K562 (cell line): ENCODE data around the gene KAZN. TPM values are rescaled to one million over a fixed set of nuclear protein-coding genes. Genes with fewer than 3 reads are reported as not detected.
A peak's percentile ranks its signal among the peaks of the same experiment; 100 is the strongest.

Experiments used
- ATF7 ChIP-seq: fragments of 450-650 bp; IDR thresholded peaks from 2 replicates; pipeline ENCODE4 v1.7.1; 2014; ENCODE audit warnings: mild to moderate bottlenecking, moderate library complexity
- BHLHE40 ChIP-seq: IDR thresholded peaks from 2 replicates; pipeline ENCODE4 v1.6.1; 2011; ENCODE audit warnings: low read length, improper control_type of control experiment
- DMBX1 ChIP-seq: fragments of 250-450 bp; sonication (Bioruptor Pico); IDR thresholded peaks from 2 replicates; pipeline ENCODE4 v1.8.0; 2022; ENCODE audit warnings: inconsistent platforms, mild to moderate bottlenecking, moderate library complexity, borderline replicate concordance
- EHMT2 ChIP-seq: fragments of 450-650 bp; IDR thresholded peaks from 2 replicates; pipeline ENCODE4 v1.6.1; 2018; ENCODE audit warnings: antibody characterized with exemption
- ETV6 ChIP-seq, 3 experiments: fragments of 150-350 bp in 1 of 3; sonication (generic) in 1 of 3; formaldehyde crosslinking in 1 of 3; IDR thresholded peaks; 2 replicates each; pipeline versions ENCODE4 v1.6.1 to v1.8.0; 2014 to 2022; ENCODE audit warnings: borderline replicate concordance in 2 of 3, low read depth in 2 of 3, antibody characterized with exemption in 1 of 3, low read length in 1 of 3, mild to moderate bottlenecking in 1 of 3, missing genetic modification reagents in 1 of 3
- GABPA ChIP-seq: fragments of 200-800 bp; sonication (Bioruptor generic); conservative IDR thresholded peaks from 2 replicates; pipeline ENCODE4 v1.6.1; 2016; ENCODE audit warnings: low read depth, missing genetic modification characterization, missing compliant biosample characterization
- GABPB1 ChIP-seq: sonication (generic); formaldehyde crosslinking; IDR thresholded peaks from 2 replicates; pipeline ENCODE4 v1.8.0; 2022; ENCODE audit warnings: mild to moderate bottlenecking, missing genetic modification reagents
- GTF2E2 ChIP-seq: fragments of 200-800 bp; sonication (Bioruptor generic); IDR thresholded peaks from 2 replicates; pipeline ENCODE4 v1.6.1; 2016; ENCODE audit warnings: missing genetic modification characterization, missing compliant biosample characterization
- GTF2F1 ChIP-seq: IDR thresholded peaks from 2 replicates; pipeline ENCODE4 v1.6.1; 2011; ENCODE audit warnings: low read depth, low read length, improper control_type of control experiment
- HNRNPLL ChIP-seq: fragments of 200-400 bp; formaldehyde crosslinking; IDR thresholded peaks from 2 replicates; pipeline ENCODE4 v1.6.1; 2017; ENCODE audit warnings: low read length, low read depth, mild to moderate bottlenecking; ENCODE audit not compliant: poor library complexity, severe bottlenecking
- ILF3 ChIP-seq: fragments of 450-650 bp; IDR thresholded peaks from 2 replicates; pipeline ENCODE4 v1.6.1; 2018; ENCODE audit warnings: antibody characterized with exemption, mild to moderate bottlenecking, moderate library complexity, borderline replicate concordance
- LCOR ChIP-seq: sonication (generic); formaldehyde crosslinking; IDR thresholded peaks from 2 replicates; pipeline ENCODE4 v1.8.0; 2022; ENCODE audit warnings: mild to moderate bottlenecking, missing genetic modification reagents
- MTA3 ChIP-seq: fragments of 450-650 bp; formaldehyde crosslinking; IDR thresholded peaks from 2 replicates; pipeline ENCODE4 v1.6.1; 2017; ENCODE audit warnings: mild to moderate bottlenecking, borderline replicate concordance
- NFRKB ChIP-seq: fragments of 450-650 bp; IDR thresholded peaks from 2 replicates; pipeline ENCODE4 v1.6.1; 2016; ENCODE audit warnings: low read depth
- RBM14 ChIP-seq: fragments of 200-400 bp; formaldehyde crosslinking; IDR thresholded peaks from 2 replicates; pipeline ENCODE4 v1.6.1; 2018; ENCODE audit warnings: low read depth, mild to moderate bottlenecking, low read length, moderate library complexity, borderline replicate concordance; ENCODE audit not compliant: insufficient read depth
- RNF2 ChIP-seq: sonication (generic); IDR thresholded peaks from 2 replicates; pipeline ENCODE4 v1.6.1; 2016
- SMAD1 ChIP-seq: fragments of 150-350 bp; IDR thresholded peaks from 2 replicates; pipeline ENCODE4 v1.6.1; 2014; ENCODE audit warnings: low read length, low read depth; ENCODE audit not compliant: partially characterized antibody
- SMAD4 ChIP-seq: fragments of 250-450 bp; sonication (Bioruptor Pico); conservative IDR thresholded peaks from 2 replicates; pipeline ENCODE4 v1.8.0; 2021; ENCODE audit warnings: inconsistent platforms, mild to moderate bottlenecking, moderate library complexity
- SMARCB1 ChIP-seq: IDR thresholded peaks from 2 replicates; pipeline ENCODE4 v1.6.1; 2011; ENCODE audit warnings: improper control_type of control experiment, low read depth; ENCODE audit not compliant: insufficient read length
- TAF9B ChIP-seq: fragments of 450-650 bp; IDR thresholded peaks from 2 replicates; pipeline ENCODE4 v1.6.1; 2018; ENCODE audit warnings: mild to moderate bottlenecking; ENCODE audit not compliant: partially characterized antibody
- TBP ChIP-seq: optimal IDR thresholded peaks from 2 replicates; pipeline ENCODE3; 2011; ENCODE audit warnings: low read depth, low read length, improper control_type of control experiment
- THRA ChIP-seq: fragments of 450-650 bp; IDR thresholded peaks from 2 replicates; pipeline ENCODE4 v1.6.1; 2017; ENCODE audit warnings: mild to moderate bottlenecking, moderate library complexity
- TRIM28 ChIP-seq: fragments of 450-650 bp; IDR thresholded peaks from 2 replicates; pipeline ENCODE4 v1.6.1; 2017
- XRCC5 ChIP-seq: fragments of 200-400 bp; formaldehyde crosslinking; IDR thresholded peaks from 2 replicates; pipeline ENCODE4 v1.6.1; 2017; ENCODE audit warnings: low read depth, mild to moderate bottlenecking, low read length
- ZNF165 ChIP-seq: fragments of 250-450 bp; sonication (Bioruptor Pico); IDR thresholded peaks from 2 replicates; pipeline ENCODE4 v1.4.0; 2020; ENCODE audit warnings: borderline replicate concordance
- ZNF23 ChIP-seq: fragments of 250-450 bp; sonication (Bioruptor Pico); IDR thresholded peaks from 2 replicates; pipeline ENCODE4 v1.4.0; 2020; ENCODE audit warnings: mild to moderate bottlenecking
- ZNF316 ChIP-seq: fragments of 450-650 bp; IDR thresholded peaks from 2 replicates; pipeline ENCODE4 v1.6.1; 2016
- ZNF384 ChIP-seq: IDR thresholded peaks from 2 replicates; pipeline ENCODE4 v1.6.1; 2012; ENCODE audit warnings: low read depth, low read length, improper control_type of control experiment
- ZNF766 ChIP-seq: fragments of 200-800 bp; sonication (Bioruptor generic); conservative IDR thresholded peaks from 2 replicates; pipeline ENCODE4 v1.6.1; 2016; ENCODE audit warnings: missing genetic modification characterization, missing compliant biosample characterization
- polyA plus RNA-seq, 8 experiments: library from polyadenylated mRNA; depleted of rRNA in 4 of 8; stranded (reverse) in 5 of 8; unstranded in 3 of 8; fragments of >200 nt; fragmentation: Nextera tagmentation in 2 of 8; fragmentation: Illumina TruSeq in 1 of 8; extraction: Ambion mirVana in 2 of 8; extraction: Trizol in 1 of 8; gene quantifications; 2 replicates each; pipeline versions ENCODE4 v1.2.1 to v1.2.3, GENCODE V29; 2011 to 2014; ENCODE audit warnings: inconsistent platforms in 1 of 8, missing spikeins in 1 of 8
- total RNA-seq, 7 experiments: library from RNA; depleted of rRNA in 6 of 7; stranded (reverse); fragments of >200 nt in 6 of 7; fragmentation: Illumina TruSeq in 2 of 7; extraction: Trizol in 2 of 7; gene quantifications; 2 replicates each; pipeline versions ENCODE4 v1.2.1 to v1.2.3, GENCODE V29; 2011 to 2021; ENCODE audit warnings: low replicate concordance in 1 of 7
- TF ChIP-seq, protein P1 (sequence below): fragments of 450-650 bp; formaldehyde crosslinking; IDR thresholded peaks from 2 replicates; pipeline ENCODE4 v1.4.0; 2022; ENCODE audit warnings: missing genetic modification characterization

Gene KAZN
- total and polyA plus RNA-seq, 9 of the 15 experiments (the other 6 are each of a cell fraction or from before 2014, with no cell fraction given): 2.1 to 21.6 (median 5.4) TPM

- TF ChIP-seq LCOR (CRISPR knock-in tag) (0 out of 2 replicates have a peak, but pooled peaks have one; percentile 69), GTF2F1 (no peak), RBM14 (no peak), ZNF766 (no peak), DMBX1 (CRISPR knock-in tag) (no peak), TRIM28 (0 out of 2 replicates have a peak, but pooled peaks have one; percentile 48), GABPB1 (CRISPR knock-in tag) (no peak), MTA3 (0 out of 2 replicates have a peak, but pooled peaks have one; percentile 27), BHLHE40 (peak; percentile 93), TAF9B (no peak), RNF2 (no peak), ATF7 (peak; percentile 75), SMARCB1 (no peak), HNRNPLL (no peak), ETV6 (IDR thresholded peaks at IDR 0.05; ENCODE audit: borderline replicate concordance in 1 of 2, low read depth in 2 of 2, low read length in 1 of 2) (no peak), ETV6 (CRISPR knock-in tag; IDR thresholded peaks at IDR 0.05; ENCODE audit: borderline replicate concordance) (no peak), THRA (no peak), GABPA (tag) (no peak), GTF2E2 (tag) (no peak), ZNF316 (peak; percentile 100), SMAD1 (no peak), ILF3 (no peak), EHMT2 (no peak), TBP (no peak), SMAD4 (CRISPR knock-in tag) (no peak), ZNF384 (no peak), ZNF23 (CRISPR knock-in tag) (no peak), NFRKB (no peak), ZNF165 (CRISPR knock-in tag) (no peak), XRCC5 (0 out of 2 replicates have a peak, but pooled peaks have one; percentile 19)
- TF ChIP-seq, protein P1, sequence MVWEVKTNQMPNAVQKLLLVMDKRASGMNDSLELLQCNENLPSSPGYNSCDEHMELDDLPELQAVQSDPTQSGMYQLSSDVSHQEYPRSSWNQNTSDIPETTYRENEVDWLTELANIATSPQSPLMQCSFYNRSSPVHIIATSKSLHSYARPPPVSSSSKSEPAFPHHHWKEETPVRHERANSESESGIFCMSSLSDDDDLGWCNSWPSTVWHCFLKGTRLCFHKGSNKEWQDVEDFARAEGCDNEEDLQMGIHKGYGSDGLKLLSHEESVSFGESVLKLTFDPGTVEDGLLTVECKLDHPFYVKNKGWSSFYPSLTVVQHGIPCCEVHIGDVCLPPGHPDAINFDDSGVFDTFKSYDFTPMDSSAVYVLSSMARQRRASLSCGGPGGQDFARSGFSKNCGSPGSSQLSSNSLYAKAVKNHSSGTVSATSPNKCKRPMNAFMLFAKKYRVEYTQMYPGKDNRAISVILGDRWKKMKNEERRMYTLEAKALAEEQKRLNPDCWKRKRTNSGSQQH: no peak
Measured at GRCh38 chr1:14929547-14930246, 331.2 kb downstream of the KAZN start (continued).
